HepG2 (cell line): ENCODE measurements around the gene PHKG2. TPM values are rescaled to one million over a fixed set of nuclear protein-coding genes. Genes with fewer than 3 reads are reported as not detected.

Source experiments
- ATAC-seq: fragments of 200-7000 bp; cut with Tn5 transposase; 3 replicates; pipeline ENCODE4 v1.9.1; 2020; ENCODE audit warnings: mild to moderate bottlenecking, moderate library complexity
- BruUV-seq: library from RNA; stranded (reverse); fragments of 400-500 nt; replicated peaks from 2 replicates; lab custom pipeline; 2021; lab: Mats Ljungman, UMichigan
- CTCF ChIA-PET: fragments of 300-600 bp; formaldehyde crosslinking; extraction: SDS; loops from one replicate; lab custom pipeline; 2021; ENCODE audit warnings: low total read pairs, inconsistent platforms, low intra/inter-chr PET ratio; lab: Yijun Ruan, JAX
- POLR2A ChIA-PET: fragments of 350-600 bp; sonication (Branson Sonifier 250); formaldehyde crosslinking; loops from one replicate; lab custom pipeline; 2020; ENCODE audit warnings: antibody characterized with exemption, inconsistent platforms; lab: Yijun Ruan, JAX
- DNase-seq: peaks from one replicate; pipeline ENCODE4 v3.0.0-alpha.2; 2015; ENCODE audit warnings: low spot score
- FAIRE-seq: peaks from 3 replicates; lab custom pipeline; 2011; peaks lifted over from hg19 to GRCh38; lab: Jason Lieb, UNC
- H2AFZ ChIP-seq: one replicate; pipeline ENCODE4 v1.6.1; 2011; ENCODE audit warnings: low read length, inconsistent platforms
- H3K27ac ChIP-seq: fragments of 300-600 bp; 3 replicates; pipeline ENCODE4 v1.8.0; 2011; ENCODE audit warnings: mixed run types, mild to moderate bottlenecking, mixed read lengths, low read length, inconsistent platforms; ENCODE audit not compliant: insufficient read depth; ENCODE audit errors: extremely low read length
- H3K27me3 ChIP-seq, 2 experiments: fragments of 200-600 bp in 1 of 2; 2 replicates in 1 of 2; 3 replicates in 1 of 2; pipeline versions ENCODE4 v1.6.0 to v1.8.0; 2011; ENCODE audit warnings: low read length in 2 of 2, mild to moderate bottlenecking in 2 of 2, moderate library complexity in 2 of 2, inconsistent platforms in 1 of 2; ENCODE audit not compliant: insufficient read depth in 2 of 2, control insufficient read depth in 1 of 2
- H3K36me3 ChIP-seq, 2 experiments: fragments of 200-600 bp in 1 of 2; replicated peaks in 1 of 2; 2 replicates in 1 of 2; 3 replicates in 1 of 2; pipeline versions ENCODE4 v1.5.1 to v1.8.0; 2011; ENCODE audit warnings: low read length in 2 of 2, inconsistent platforms in 1 of 2; ENCODE audit not compliant: insufficient read depth in 2 of 2, control insufficient read depth in 1 of 2
- H3K4me1 ChIP-seq: 2 replicates; pipeline ENCODE4 v1.5.1; 2012; ENCODE audit warnings: low read length, inconsistent platforms; ENCODE audit not compliant: insufficient read depth
- H3K4me2 ChIP-seq: 2 replicates; pipeline ENCODE4 v1.6.0; 2011; ENCODE audit warnings: low read depth, low read length, inconsistent platforms
- H3K4me3 ChIP-seq, 3 experiments: fragments of 200-600 bp in 1 of 3; sonication (generic), shearing (Covaris generic) in 1 of 3; replicated peaks in 1 of 3; 2 replicates each; pipeline ENCODE4 v1.5.1; 2011 to 2016; ENCODE audit warnings: low read length in 3 of 3, inconsistent platforms in 2 of 3, low read depth in 2 of 3, mild to moderate bottlenecking in 2 of 3, control low read depth in 1 of 3, mixed read lengths in 1 of 3; ENCODE audit not compliant: insufficient read depth in 1 of 3
- H3K79me2 ChIP-seq: one replicate; pipeline ENCODE4 v1.6.1; 2011; ENCODE audit warnings: low read length, inconsistent platforms; ENCODE audit not compliant: insufficient read depth
- H3K9ac ChIP-seq: 2 replicates; pipeline ENCODE4 v1.6.0; 2011; ENCODE audit warnings: mild to moderate bottlenecking, low read depth, low read length, inconsistent platforms; ENCODE audit not compliant: insufficient read depth
- H3K9me3 ChIP-seq: 2 replicates; pipeline ENCODE4 v1.5.1; 2012; ENCODE audit warnings: mild to moderate bottlenecking, low read length
- H4K20me1 ChIP-seq: 2 replicates; pipeline ENCODE4 v1.6.0; 2011; ENCODE audit warnings: inconsistent platforms, mild to moderate bottlenecking, low read length, moderate library complexity; ENCODE audit not compliant: insufficient read depth
- IKZF4 ChIP-seq: sonication (generic); formaldehyde crosslinking; IDR thresholded peaks from 2 replicates; pipeline ENCODE4 v1.5.1; 2020; ENCODE audit warnings: borderline replicate concordance, mild to moderate bottlenecking, low read depth, missing genetic modification reagents; ENCODE audit errors: not compliant biosample characterization
- KMT2B ChIP-seq: IDR thresholded peaks from 2 replicates; pipeline ENCODE4 v1.6.1; 2016; ENCODE audit warnings: missing genetic modification reagents, missing compliant biosample characterization
- MED8 ChIP-seq: sonication (generic); formaldehyde crosslinking; IDR thresholded peaks from 2 replicates; pipeline ENCODE4 v1.8.1; 2023; ENCODE audit warnings: mild to moderate bottlenecking, missing genetic modification reagents; ENCODE audit not compliant: insufficient replicate concordance
- POLR2G ChIP-seq: fragments of 200-400 bp; formaldehyde crosslinking; IDR thresholded peaks from 2 replicates; pipeline ENCODE4 v1.6.1; 2018; ENCODE audit warnings: mild to moderate bottlenecking, low read depth, low read length, moderate library complexity
- RBM22 ChIP-seq: fragments of 200-400 bp; formaldehyde crosslinking; optimal IDR thresholded peaks from 2 replicates; pipeline ENCODE3; 2017; ENCODE audit warnings: mild to moderate bottlenecking, low read length, moderate library complexity
- ZFP1 ChIP-seq: IDR thresholded peaks from 2 replicates; pipeline ENCODE4 v1.6.1; 2016
- ZFP36L2 ChIP-seq: sonication (generic); formaldehyde crosslinking; IDR thresholded peaks from 2 replicates; pipeline ENCODE4 v1.4.0; 2020; ENCODE audit warnings: missing genetic modification reagents
- ZNF614 ChIP-seq: IDR thresholded peaks from 2 replicates; pipeline ENCODE4 v1.6.1; 2018; ENCODE audit warnings: missing biosample characterization, missing genetic modification reagents, inconsistent platforms, borderline replicate concordance
- WGBS: methylation state at CpG from one replicate; pipeline ENCODE4 v1.1.6; 2017; ENCODE audit warnings: low lambda C conversion rate; 5-methylcytosine and 5-hydroxymethylcytosine counted together
- in situ Hi-C: cut with HindIII; loops from 2 replicates; pipeline ENCODE4 v1.10.0; 2017; ENCODE audit warnings: low pct_unique_long_range_greater_than_20kb; ENCODE audit not compliant: extremely low pct_ligation_motif_present
- intact Hi-C: fragments of 100-400 bp; cut with micrococcal nuclease; formaldehyde crosslinking; loops from one replicate; pipeline ENCODE4 v1.10.0; 2022; ENCODE audit not compliant: unreplicated experiment
- polyA plus RNA-seq, 8 experiments: library from polyadenylated mRNA; depleted of rRNA in 3 of 8; stranded (reverse) in 7 of 8; unstranded in 1 of 8; fragments of >200 nt; fragmentation: Illumina TruSeq in 4 of 8; extraction: Trizol in 4 of 8; gene quantifications; 2 replicates each; pipeline versions ENCODE4 v1.2.1 to v1.2.3, GENCODE V29; 2011 to 2016; ENCODE audit warnings: low read depth in 4 of 8, missing spikeins in 1 of 8, mixed read lengths in 1 of 8; ENCODE audit not compliant: insufficient read depth in 1 of 8
- total RNA-seq, 5 experiments: library from RNA; depleted of rRNA; stranded (reverse); fragments of >200 nt; fragmentation: Illumina TruSeq; extraction: Trizol; gene quantifications; 2 replicates each; pipeline ENCODE4 v1.2.3, GENCODE V29; 2016; ENCODE audit warnings: low read depth in 1 of 5
- TF ChIP-seq, protein P1 (sequence below): sonication (generic); formaldehyde crosslinking; IDR thresholded peaks from 2 replicates; pipeline ENCODE4 v1.5.1; 2020; ENCODE audit warnings: mild to moderate bottlenecking, missing genetic modification reagents, borderline replicate concordance
- TF ChIP-seq, protein P2 (sequence below): sonication (generic); formaldehyde crosslinking; IDR thresholded peaks from 2 replicates; pipeline ENCODE4 v1.5.0; 2020; ENCODE audit warnings: missing genetic modification reagents, mild to moderate bottlenecking, borderline replicate concordance

Gene PHKG2
- total and polyA plus RNA-seq, 2 of the 13 experiments (the other 11 are each of a cell fraction or from before 2014, with no cell fraction given) = 37.4 to 42.1 TPM

DNA sequence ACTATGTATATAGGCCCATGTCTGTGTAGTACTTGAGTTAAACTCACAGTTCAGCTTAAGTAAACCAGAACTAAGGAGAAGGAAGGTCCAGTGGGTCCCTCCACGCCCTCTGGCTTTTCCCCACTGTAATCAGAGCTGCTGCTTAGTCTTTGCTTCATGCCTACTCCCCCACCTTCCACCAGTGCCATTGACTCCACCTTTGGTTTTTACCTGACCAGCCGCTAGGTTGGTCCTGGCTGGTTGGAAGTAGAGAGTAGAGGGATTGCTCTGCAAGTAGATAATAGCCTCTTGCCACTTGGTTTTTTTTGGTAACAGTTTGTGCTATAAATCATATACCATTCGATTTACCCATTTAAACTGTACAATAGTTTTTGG, 22.8 kb upstream of the PHKG2 start:
- TF ChIP-seq, protein P1, sequence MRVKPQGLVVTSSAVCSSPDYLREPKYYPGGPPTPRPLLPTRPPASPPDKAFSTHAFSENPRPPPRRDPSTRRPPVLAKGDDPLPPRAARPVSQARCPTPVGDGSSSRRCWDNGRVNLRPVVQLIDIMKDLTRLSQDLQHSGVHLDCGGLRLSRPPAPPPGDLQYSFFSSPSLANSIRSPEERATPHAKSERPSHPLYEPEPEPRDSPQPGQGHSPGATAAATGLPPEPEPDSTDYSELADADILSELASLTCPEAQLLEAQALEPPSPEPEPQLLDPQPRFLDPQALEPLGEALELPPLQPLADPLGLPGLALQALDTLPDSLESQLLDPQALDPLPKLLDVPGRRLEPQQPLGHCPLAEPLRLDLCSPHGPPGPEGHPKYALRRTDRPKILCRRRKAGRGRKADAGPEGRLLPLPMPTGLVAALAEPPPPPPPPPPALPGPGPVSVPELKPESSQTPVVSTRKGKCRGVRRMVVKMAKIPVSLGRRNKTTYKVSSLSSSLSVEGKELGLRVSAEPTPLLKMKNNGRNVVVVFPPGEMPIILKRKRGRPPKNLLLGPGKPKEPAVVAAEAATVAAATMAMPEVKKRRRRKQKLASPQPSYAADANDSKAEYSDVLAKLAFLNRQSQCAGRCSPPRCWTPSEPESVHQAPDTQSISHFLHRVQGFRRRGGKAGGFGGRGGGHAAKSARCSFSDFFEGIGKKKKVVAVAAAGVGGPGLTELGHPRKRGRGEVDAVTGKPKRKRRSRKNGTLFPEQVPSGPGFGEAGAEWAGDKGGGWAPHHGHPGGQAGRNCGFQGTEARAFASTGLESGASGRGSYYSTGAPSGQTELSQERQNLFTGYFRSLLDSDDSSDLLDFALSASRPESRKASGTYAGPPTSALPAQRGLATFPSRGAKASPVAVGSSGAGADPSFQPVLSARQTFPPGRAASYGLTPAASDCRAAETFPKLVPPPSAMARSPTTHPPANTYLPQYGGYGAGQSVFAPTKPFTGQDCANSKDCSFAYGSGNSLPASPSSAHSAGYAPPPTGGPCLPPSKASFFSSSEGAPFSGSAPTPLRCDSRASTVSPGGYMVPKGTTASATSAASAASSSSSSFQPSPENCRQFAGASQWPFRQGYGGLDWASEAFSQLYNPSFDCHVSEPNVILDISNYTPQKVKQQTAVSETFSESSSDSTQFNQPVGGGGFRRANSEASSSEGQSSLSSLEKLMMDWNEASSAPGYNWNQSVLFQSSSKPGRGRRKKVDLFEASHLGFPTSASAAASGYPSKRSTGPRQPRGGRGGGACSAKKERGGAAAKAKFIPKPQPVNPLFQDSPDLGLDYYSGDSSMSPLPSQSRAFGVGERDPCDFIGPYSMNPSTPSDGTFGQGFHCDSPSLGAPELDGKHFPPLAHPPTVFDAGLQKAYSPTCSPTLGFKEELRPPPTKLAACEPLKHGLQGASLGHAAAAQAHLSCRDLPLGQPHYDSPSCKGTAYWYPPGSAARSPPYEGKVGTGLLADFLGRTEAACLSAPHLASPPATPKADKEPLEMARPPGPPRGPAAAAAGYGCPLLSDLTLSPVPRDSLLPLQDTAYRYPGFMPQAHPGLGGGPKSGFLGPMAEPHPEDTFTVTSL (CRISPR knock-in tag) = no peak
- TF ChIP-seq ZFP1 (CRISPR knock-in tag) (no peak), IKZF4 (CRISPR knock-in tag) (no peak), KMT2B (CRISPR knock-in tag) (no peak), POLR2G (peak; percentile 49; the same call in 1 of the 2 replicates), RBM22 (peak; percentile 77), MED8 (CRISPR knock-in tag) (no peak), ZFP36L2 (CRISPR knock-in tag) (no peak), ZNF614 (CRISPR knock-in tag) (no peak)
- TF ChIP-seq, protein P2, sequence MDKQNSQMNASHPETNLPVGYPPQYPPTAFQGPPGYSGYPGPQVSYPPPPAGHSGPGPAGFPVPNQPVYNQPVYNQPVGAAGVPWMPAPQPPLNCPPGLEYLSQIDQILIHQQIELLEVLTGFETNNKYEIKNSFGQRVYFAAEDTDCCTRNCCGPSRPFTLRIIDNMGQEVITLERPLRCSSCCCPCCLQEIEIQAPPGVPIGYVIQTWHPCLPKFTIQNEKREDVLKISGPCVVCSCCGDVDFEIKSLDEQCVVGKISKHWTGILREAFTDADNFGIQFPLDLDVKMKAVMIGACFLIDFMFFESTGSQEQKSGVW = no peak
- no peaks in the 10 kb centered on the region for H3K79me2 ChIP-seq
- H4K20me1 ChIP-seq = no peaks in the 10 kb centered on the region; the same call in 1 of the 2 replicates
- intact Hi-C loops = no loop called here
- no peaks in the 10 kb centered on the region for H3K9me3 ChIP-seq
- FAIRE-seq (no peak), ATAC-seq (no peak), DNase-seq (no peak)
- no peak overlapping the region for H3K4me2 ChIP-seq
- POLR2A ChIA-PET = interaction anchor here (0.9 kb wide), 1 partner anchor 15 kb away, joined by 3 read pairs; no protein-coding TSS in a partner anchor
- BruUV-seq = no TSS peak
- 91% methylated on average over 3 of the region's 3 CpGs for WGBS
- H3K9ac ChIP-seq = no peak overlapping the region
- peaks cover 67 to 83% of the 10 kb centered on the region in 2 experiments for H3K36me3 ChIP-seq
- H2AFZ ChIP-seq = no peak overlapping the region
- no peaks in the 10 kb centered on the region for H3K4me1 ChIP-seq
- no peak overlapping the region for H3K4me3 ChIP-seq
- in situ Hi-C loops = no loop called here
- no peak overlapping the region for H3K27ac ChIP-seq
- H3K27me3 ChIP-seq = no peaks in the 10 kb centered on the region
- CTCF ChIA-PET = no interaction called here
